IPS-NIHi7 (cell line): ENCODE results near the gene MYPOP.
"Not testable (repeated sequence)": the region's sequence is repeated elsewhere in the genome, so short reads cannot be mapped to it uniquely, and the experiment has no call there.

Experiments
- DNase-seq: peaks from one replicate; pipeline ENCODE4 v3.0.0; 2012; ENCODE audit warnings: mixed read lengths; ENCODE audit errors: extremely low spot score

The MYPOP gene

DNA sequence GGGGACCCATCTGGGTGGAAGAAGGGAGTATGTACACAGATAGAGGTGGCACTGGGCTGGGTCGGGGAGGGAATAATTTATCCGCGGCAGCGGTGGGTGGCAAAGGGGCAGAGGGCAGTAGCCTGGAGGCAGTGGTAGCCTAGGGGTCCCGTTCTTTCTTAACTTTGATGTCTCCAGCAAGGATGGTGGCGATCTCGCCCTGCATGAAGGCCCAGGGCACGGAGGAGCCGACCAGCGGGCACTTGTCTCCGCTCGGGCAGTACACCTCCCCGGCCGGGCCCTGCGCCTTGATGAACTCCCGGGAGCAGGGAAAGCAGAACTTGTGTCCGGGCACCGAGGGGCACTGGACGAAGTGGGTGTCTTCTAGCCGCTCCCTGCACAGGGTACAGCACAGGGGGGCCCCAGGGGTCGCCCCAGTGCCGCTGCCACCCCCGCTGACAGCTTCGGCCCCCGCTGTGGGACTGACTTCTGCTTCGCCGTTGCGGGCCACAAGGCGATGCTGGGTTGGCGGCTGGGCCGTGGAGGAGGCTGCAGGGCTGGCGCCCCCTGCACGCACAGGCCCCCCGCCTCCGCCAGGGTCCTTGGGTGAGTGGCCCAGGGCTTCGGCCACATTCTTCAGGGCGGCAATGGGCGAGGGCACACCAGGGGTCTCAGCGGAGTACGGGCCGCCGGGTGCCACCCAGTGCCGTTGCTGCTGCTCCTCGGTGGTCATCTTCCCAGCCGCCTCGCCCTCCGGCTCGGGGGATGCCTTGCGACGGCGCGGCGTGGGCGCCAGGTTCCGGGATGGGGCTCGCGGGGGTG, 18.3 kb downstream of the MYPOP start:
- DNase-seq: no peak

DNA sequence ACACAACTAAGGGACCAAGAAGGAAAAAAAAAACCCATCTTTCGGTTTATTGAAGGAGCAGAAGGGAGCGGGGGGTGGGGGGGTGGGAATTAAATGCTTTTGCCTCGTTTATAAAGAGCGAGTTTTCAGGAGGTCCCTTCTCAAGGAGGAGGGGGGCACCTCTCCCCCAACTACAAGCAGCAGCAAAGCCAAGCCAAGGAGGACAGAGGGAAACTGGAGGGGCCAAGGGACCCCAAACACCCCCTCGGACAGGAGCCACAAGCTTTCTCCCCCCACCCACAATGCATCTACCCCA, 18.9 kb downstream of the MYPOP start:
- DNase-seq: no peak

DNA sequence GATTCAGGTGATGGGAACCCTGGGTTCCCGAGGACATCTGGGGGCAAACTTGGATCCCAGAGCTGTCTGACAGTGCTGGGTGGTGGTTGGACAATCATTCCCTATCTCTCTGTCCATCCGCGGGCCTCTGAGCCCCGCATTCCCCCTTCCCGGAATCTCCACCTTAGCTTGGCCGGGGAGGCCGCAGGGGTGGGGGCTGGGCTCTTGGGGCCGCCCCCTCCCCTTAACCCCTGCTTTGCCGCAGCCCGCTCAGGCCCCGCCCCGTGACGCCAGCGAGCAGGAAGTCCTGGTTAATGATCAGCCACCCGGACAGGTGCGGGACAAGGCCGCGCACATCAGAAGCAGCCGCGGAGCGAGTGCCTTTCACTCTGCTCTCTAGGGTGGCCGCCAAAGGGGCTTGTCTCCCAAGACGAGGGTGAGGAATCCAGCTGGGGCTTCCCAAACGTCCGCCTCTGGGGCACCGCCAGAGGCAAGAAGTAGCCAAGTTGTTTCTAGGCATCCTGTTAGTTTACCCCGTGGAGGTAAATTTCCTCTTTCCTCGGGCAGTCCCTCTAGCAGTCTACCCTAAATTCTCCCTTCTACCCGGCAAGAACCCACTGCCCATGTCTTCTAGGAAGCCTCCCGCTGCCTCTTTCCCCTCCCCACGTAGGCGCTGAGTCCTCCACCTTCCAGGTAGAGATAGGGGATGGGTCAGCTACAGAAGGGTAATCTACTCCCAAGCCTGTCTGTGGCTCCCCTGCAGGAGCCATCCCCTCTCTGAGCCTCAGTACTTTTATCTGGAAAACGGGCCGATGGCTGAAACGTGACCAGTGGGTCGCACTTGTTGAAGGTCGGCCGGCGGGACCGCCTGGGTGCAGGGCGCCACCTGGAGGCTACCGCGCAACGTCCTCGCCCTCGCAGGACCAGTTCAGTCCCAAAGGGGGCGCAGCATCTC, 19.5 kb downstream of the MYPOP start:
- DNase-seq: peak; percentile 83

DNA sequence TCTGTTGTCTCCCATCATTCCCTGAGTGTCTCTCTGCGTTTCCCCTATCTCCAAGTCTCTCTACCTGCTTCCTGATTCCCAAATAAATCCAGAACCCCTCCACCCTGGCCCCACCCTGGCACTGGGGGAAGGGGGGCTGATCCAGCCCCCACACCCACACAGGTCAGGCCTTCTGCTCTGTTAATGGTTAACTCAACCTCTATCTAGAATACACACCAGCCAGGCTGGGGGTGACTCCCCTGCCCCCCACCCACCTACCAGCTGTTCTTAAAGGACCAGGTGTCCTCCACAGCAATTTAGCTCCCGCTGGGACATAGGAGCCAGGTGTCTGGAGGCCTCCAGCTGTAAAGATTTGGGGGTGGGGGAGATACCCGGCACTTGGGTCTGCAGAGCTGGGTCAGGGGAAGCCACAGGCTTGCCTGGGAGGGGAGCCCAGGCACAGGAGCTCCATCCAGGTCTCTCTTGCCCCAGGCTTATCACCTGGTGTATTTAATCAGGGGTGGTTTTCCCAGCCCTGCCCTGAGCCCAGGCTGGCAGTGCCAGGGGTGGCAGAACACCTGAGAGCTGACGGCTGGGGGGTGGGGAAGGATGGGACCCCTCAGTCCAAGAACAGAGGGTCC, 20.4 kb downstream of the MYPOP start:
- DNase-seq: no peak

DNA sequence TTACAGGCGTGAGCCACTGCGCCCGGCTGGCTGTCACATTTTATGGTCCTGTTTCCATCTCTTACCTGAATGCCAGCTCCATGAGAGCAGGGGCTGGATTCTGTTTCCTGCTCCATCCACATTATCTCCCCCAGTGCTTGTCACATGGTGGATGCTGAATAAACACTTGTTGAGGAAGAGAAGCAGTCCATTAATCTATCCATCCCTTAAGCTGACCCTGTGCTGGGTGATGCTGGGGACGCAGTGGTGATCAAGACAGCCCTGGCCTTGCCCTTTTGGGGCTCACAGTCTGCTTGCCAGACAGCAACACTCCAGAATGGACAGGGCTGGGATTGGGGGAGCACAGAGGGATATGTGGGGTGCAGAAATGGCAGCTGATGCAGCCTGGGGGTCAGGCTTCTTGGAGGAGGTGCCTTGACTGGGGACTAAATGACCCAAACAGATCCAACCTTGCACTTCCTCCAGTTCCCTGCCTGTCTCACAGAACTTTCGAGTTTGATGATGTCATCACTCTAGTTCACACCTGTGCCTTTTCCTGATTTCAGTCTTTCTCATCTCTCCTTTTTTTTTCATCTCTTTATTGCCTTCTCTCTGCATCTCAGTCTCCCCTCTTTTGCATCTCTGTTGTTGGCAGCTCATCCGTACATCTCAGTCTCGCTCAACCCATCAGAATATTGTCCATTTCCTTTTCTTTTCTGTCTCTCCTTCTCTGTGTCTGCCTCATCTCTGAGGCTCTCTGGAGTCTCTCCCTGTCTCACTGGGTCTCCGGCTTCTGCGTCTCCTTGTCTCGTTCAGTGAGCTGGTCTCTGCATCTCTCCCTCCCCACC, 21.1 kb downstream of the MYPOP start:
- no peak for DNase-seq

DNA sequence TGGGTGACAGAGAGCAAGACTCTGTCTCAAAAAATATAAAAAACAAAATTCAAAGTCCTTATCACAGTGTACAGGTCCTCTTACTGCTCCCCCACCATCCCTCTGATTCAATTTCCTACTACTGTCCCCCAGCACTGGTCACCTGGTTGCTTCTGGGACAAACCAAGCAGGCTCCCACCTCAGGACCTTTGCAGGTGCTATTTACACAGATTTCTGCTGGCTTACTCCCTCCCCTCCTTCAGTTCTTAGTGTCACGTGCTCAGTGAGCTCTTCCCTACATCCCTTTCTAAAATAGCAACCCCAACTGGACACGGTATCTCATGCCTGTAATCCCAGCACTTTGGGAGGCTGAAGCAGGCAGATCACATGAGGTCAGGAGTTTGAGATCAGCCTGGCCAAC, 22.4 kb downstream of the MYPOP start:
- DNase-seq: no peak

DNA sequence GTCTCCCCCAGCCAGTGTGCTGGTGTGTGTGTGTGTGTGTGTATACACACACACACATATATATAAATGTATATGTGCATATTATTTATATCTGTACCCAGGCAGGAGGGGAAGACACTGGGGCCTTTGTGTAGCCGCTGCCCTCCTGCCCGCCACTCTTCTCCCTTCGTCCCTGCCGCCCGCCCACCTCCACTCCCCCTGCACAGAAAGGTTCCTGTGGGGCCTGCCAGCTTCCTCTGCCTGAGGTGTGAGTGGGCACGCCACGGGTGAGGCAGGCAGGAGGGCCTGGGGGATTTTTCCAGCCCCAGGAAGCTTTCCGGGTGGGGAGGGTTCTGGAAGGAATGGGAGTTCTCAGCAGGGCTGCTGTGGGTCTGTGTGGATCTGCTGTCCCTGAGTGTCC, 23.4 kb downstream of the MYPOP start:
- DNase-seq: no peak

DNA sequence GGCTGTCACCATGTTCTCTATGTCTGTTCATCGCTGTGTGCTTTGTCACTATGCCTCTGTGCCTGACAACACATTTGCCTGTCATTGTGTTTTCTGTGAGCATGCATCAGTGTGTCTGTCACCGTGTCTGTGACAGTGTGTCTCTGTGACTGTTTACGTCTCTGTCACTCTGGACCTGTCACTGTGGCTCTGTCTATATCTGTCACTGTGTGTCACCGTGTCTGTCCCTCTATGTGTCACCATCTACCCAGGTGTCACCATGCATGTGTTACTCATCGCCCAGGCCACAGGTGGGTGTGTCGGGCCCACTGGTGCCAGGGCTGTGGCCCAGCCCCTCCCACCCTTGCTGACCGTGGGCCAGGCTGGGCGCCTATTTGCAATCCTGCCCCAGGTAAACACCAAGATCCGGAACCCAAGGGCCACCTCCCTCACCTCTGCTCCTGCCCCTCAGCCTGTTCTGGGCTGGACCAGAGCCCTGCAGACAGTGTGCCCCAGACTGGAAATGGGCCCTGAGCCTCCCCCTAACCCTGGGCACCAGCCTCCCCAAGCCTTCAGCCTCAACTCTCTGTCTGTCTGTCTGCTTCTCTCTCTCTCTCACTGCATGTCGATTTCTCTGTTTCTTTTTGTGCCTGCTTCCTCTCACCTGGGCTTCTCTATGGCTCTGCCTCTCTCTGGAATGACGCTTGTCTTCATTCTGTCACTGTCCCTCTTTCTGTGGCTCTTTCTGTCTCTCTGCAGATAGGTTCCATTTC, 24.2 kb downstream of the MYPOP start:
- no peak for DNase-seq

DNA sequence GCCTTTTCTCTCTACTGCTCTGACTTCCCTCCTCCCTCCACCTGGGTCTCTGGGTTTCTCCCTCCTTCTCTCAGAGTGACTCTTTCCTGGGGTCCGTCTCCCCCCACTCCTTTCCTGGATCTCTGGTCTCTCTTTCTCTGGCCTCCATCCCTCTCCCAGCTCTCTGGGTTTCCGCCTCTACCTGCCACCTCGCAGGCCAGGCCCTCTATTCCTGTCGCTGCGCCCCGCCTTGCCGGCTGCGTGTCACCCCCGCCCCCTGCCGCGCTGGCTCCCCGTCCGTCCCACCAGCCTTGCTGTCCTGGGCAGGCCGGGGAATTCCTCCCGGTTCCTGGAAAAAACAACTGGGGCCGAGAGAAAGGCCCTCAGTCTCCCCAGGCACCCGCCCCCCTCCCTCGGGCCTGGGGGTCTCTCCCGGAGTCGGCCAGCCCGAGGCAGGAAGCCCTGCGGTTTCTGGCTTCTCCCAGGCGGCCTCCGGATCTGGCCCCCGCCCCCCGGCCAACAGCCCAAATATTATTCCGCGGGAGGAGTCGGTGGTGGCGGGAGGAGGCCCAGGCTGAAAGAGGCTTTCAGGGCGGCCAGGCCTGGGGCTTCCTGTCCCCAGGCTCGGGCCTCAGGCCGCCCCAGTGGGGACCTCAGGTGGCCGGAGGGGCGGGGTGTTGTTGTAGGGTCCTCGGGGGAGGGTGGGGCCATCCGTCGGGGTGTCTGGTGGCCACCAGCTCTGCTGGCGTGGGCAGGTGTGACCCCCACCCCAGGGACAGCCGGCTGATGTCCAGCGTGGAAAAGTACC, 25.8 kb downstream of the MYPOP start:
- peak; percentile 43 for DNase-seq

DNA sequence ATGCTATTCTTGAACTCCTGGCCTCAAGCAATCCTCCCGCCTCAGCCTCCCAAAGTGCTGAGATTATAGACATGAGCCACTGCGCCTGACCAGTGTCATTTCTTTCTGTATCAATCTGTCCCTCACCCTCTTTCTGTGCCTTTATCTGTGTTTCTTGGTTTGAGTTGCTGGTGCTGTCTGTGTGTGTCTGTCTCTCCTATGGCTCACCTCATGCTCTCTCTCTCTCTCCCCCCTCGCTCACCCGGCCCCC, 26.3 kb downstream of the MYPOP start:
- DNase-seq: no peak

DNA sequence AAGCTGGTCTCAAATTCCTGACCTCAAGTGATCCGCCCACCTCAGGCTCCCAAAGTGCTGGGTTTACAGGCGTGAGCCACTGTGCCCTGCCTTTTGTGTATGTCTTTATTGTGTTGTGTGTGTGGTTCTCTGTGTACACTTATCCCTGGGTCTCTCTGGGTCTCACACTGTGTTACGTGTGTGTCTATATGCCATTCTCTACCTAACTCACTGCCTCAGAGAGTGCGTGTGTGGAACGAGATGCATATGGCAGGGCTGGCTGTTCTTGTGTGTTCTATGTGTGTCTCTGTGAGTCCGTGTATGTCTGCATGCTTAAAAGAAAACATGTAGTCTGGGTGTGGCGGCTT, 27.8 kb downstream of the MYPOP start:
- no peak for DNase-seq

DNA sequence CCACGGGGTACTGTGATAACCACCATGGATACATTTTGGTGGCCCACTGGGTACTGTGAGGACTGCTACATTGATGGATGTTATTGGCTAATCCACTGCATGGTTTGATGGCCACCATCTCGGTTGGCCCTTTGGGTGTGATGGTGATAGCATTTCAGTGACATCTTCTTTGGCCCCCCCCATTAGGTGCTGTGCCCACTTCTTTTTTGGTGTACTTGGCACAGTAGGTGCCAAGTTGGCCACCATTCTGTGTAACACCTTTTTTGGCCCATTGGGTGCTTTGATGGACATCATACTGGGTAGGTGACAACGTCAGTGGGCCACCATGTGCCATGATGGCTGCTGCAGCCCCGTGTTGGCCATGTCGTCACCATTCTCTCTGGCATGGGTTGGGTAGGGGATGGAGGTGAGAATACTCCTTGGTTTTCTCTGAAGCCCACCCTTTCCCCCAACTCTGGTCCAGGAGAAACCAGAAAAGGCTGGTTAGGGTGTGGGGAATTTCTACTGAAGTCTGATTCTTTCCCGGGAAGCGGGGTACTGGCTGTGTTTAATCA, 29.1 kb downstream of the MYPOP start:
- DNase-seq: no peak

DNA sequence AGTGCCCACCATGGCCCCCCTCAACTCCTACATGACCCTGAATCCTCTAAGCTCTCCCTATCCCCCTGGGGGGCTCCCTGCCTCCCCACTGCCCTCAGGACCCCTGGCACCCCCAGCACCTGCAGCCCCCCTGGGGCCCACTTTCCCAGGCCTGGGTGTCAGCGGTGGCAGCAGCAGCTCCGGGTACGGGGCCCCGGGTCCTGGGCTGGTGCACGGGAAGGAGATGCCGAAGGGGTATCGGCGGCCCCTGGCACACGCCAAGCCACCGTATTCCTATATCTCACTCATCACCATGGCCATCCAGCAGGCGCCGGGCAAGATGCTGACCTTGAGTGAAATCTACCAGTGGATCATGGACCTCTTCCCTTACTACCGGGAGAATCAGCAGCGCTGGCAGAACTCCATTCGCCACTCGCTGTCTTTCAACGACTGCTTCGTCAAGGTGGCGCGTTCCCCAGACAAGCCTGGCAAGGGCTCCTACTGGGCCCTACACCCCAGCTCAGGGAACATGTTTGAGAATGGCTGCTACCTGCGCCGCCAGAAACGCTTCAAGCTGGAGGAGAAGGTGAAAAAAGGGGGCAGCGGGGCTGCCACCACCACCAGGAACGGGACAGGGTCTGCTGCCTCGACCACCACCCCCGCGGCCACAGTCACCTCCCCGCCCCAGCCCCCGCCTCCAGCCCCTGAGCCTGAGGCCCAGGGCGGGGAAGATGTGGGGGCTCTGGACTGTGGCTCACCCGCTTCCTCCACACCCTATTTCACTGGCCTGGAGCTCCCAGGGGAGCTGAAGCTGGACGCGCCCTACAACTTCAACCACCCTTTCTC, 30.1 kb downstream of the MYPOP start:
- DNase-seq: no peak

DNA sequence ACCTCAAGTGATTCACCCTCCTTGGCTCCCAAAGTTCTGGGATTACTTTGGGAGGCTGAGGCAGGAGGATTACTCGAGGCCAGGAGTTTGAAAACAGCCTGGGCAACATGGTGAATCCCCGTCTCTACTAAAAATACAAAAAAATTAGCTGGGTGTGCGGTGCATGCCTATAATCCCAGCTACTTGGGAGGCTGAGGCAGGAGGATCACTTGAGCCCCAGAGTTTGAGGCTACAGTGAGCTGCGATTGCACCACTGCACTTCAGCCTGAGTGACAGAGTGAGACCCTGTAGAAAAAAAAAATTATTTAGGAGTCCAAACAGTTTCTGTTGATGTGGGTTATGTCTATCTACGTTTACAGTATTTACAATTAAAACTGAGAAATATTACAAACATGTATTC, 31.6 kb downstream of the MYPOP start:
- DNase-seq: no peak

DNA sequence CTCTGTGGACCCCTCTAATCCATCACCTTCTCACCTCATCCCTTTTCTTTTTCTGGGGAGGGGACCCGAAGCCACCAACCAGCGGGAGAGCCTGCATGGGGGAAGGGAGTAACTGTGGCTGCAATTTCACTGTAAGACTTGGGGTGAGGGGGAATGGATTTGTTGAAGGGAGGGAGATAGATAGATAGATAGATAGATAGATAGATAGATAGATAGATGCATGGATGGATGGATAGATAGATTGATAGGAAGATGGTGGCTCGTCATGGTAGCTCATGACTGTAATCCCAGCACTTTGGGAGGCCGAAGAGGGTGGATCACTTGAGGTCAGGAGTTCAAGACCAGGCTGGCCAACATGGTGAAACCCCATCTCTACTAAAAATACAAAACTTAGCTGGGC, 35.2 kb downstream of the MYPOP start:
- DNase-seq: not testable (repeated sequence)

DNA sequence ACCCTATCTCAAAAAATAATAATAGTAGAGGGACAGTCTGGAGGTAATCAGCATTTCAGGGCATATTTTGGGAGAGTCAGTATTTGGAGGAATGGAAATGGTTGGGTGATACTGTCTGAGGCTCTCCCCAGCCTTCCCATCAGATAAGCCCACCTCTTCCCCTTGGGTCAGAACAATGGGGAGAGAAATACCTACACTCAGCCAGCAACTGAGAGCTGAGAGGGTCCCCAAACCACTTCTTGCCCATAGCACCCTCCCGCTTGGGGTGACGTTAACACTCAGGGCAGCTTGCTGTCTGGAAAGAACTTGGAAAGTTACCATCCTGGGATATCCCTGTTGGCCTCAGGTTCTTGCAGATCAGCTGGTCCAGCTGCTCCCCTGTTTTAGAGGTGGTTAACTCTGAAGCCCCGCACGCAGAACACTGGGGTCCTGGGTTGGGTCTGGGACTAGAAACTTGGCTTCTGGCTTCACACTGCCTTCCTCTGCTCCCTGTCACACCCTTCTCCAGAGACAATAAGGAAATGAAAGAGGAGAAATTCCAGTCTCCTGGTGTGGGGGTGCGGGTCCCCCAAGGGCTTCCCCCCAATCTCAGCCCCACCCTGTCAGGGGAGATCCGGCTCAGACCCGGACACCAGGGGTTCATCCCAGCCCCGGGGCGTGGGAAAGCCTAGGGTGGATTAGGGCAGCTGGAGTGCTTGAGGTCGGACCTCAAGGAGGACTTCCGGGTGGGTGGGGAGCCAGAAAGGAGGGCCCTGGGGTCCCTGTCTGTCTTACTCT, 35.8 kb downstream of the MYPOP start:
- no peak for DNase-seq

DNA sequence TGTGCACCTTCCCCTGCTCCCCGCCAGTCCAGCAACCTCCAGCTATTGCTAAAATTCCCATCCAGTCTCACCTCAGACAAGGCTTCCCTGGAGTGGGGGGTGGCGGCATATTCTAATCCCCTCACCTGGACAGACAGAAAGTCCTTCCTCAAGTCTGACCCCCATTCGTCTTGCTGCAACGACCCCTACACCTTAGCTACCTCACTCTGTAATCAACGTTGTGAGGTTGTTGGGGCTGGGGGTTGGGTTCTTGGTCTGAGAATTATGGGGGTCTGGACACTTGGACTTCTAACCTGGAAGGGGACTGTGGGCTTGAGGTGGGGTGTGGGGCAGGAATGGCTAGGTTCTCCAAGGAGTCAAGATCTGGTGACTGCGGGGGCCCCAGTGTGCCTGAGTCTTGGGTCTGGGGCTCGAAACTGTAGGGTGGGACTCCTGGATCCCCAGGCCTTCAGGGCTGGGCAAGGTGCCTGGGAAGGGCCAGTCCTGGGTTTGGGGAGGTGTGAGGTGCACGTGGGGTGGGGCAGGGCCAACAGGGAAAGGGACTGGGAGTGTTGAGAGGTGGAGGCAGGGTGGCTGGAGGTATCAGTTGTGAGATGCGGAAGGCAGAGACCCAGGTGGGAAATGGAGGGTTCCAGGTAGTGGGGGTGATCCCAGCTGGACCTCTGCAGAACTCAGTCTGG, 37.0 kb downstream of the MYPOP start:
- no peak for DNase-seq

DNA sequence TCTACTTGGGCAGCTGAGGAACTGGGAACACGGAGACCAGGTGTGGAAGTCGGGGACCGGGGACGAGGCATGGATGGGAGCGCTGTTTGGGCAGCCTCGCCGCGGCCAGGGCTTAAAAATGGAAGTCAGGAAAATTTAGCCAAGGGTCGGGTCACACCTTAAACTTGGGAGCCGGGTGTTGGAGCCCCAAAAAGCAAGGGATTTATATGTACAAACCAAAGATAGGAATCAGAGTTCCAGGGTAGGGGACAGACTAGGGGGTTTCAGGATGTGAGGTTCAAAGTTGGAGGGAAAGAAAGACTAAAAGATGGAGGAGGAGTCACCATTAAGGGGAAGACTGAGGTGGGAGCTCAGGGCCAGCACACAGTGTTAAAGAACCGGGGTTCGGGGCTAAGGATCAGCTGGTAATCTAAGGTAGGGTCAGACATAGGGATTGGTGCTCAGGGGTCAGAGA, 37.8 kb downstream of the MYPOP start:
- DNase-seq: no peak
